Tibial artery (tissue), 4 donors: ENCODE measurements around the gene ZBTB16.
A peak's percentile ranks its signal among the peaks of the same experiment; 100 is the strongest.

Source experiments
- DNase-seq, 2 donors: peaks; one replicate each; pipeline ENCODE4 v3.0.0-alpha.2; 2019
- H3K27ac ChIP-seq, 2 donors: fragments of 200-600 bp; sonication (generic) in 1 of 2; 1 replicate in 1 of 2; 2 replicates in 1 of 2; pipeline ENCODE4 v1.5.1; 2018 to 2019; ENCODE audit warnings: mild to moderate bottlenecking in 1 of 2
- H3K27me3 ChIP-seq, 2 donors: fragments of 200-600 bp; sonication (generic) in 1 of 2; one replicate each; pipeline versions ENCODE4 v1.5.1 to v1.6.0; 2016 to 2019
- H3K36me3 ChIP-seq, 3 donors: fragments of 200-600 bp; sonication (generic) in 2 of 3; one replicate each; pipeline ENCODE4 v1.5.1; 2016 to 2019; ENCODE audit warnings: mild to moderate bottlenecking in 2 of 3
- H3K4me1 ChIP-seq, 4 donors: fragments of 200-600 bp; sonication (generic) in 2 of 4; 1 replicate in 3 of 4; 2 replicates in 1 of 4; pipeline ENCODE4 v1.5.1; 2016 to 2019
- H3K4me3 ChIP-seq, 2 donors: fragments of 200-600 bp; sonication (generic) in 1 of 2; 1 replicate in 1 of 2; 2 replicates in 1 of 2; pipeline ENCODE4 v1.5.1; 2018 to 2019; ENCODE audit warnings: mild to moderate bottlenecking in 2 of 2
- H3K9me3 ChIP-seq, 3 donors: fragments of 200-600 bp; sonication (generic) in 1 of 3; one replicate each; pipeline ENCODE4 v1.5.1; 2016 to 2019
- CTCF ChIP-seq, 2 experiments: fragments of 200-600 bp in 1 of 2; fragments of 450-650 bp in 1 of 2; IDR thresholded peaks; one replicate each; pipeline ENCODE4 v1.5.1; 2017 to 2019; ENCODE audit warnings: antibody characterized with exemption in 2 of 2, mild to moderate bottlenecking in 1 of 2, moderate library complexity in 1 of 2
- intact Hi-C: fragments of 100-400 bp; cut with DNase I; formaldehyde crosslinking; loops from one replicate; pipeline ENCODE4 v1.15.0; 2023; ENCODE audit warnings: low total_unique reads

ZBTB16 gene

GRCh38 chr11:114027926-114028325 lies 31.6 kb upstream of the ZBTB16 start:
- Histone ChIP-seq H3K36me3 (no peaks in the 10 kb centered on the region), H3K4me3 (no peak overlapping the region), H3K4me1 (peaks cover 0 to 46% (median 21%) of the 10 kb centered on the region in 4 donors), H3K27me3 (no peaks in the 10 kb centered on the region), H3K27ac (no peak overlapping the region), H3K9me3 (no peaks in the 10 kb centered on the region)
- intact Hi-C loops = no loop called here
- no peak for DNase-seq
- no peak for TF ChIP-seq CTCF (IDR thresholded peaks at IDR 0.05)

DNA sequence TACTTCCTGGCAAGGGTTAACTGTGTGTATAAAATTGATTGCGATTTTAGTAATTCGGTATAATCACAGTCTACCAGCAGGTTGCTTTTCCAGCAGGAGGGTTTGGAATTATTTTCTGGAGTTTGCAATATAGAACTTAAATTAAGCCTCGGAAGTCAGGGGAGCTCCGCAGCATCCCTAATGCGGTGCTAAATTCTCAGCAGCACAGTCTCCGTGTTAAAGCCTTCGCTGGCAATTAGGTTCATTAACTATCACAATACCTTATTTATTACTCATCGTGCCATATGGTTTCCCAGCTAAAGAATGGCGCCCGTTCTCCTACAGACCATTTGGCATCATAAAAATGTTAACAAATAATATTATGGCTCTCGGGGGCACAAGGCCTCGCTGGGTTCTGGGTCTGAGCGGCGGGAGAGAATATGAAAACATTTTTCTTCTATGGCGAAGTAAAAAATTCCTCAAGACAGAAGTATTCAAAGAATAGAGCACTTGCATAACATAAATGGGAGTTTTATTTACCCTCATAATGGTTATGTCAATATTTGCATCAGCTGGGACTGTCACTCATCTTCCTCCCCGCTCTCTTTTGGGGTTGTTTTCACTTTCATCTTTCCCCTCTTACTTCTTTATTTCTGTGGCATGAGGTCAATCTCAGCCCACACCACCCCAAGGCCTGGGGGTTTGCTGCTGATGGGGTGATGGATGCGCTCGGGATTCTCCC lies 28.1 kb upstream of the ZBTB16 start:
- no peak for DNase-seq
- intact Hi-C loops = no loop called here
- no peaks in the 10 kb centered on the region for H3K36me3 ChIP-seq
- TF ChIP-seq CTCF (IDR thresholded peaks at IDR 0.05) = no peak
- no peaks in the 10 kb centered on the region for H3K9me3 ChIP-seq
- peaks cover 0 to 36% (median 13%) of the 10 kb centered on the region in 4 donors for H3K4me1 ChIP-seq
- peak overlapping the region; percentile 27 to 60 for H3K27ac ChIP-seq
- H3K4me3 ChIP-seq = no peak overlapping the region
- H3K27me3 ChIP-seq = no peaks in the 10 kb centered on the region

DNA sequence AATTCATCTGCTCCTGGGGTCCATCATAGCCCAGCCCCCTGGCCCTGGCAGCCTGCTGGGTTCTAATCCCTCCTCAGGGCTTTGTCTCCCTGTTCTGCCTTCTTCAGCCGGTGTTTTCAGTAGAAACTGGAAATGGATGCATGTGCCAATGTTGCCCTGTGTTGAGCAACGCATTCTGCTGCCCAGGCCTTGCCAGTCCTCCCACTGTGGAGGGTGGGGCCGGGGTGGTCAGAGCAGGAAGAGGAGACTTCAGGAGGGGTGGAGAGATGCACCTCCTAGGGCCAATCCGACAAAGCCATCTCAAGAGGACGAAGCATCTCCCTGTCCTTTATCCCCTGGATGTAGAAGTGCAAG lies 27.6 kb upstream of the ZBTB16 start:
- Histone ChIP-seq H3K27me3 (no peaks in the 10 kb centered on the region), H3K4me3 (no peak overlapping the region), H3K4me1 (peaks cover 0 to 40% (median 16%) of the 10 kb centered on the region in 4 donors), H3K36me3 (no peaks in the 10 kb centered on the region), H3K27ac (peak overlapping the region; percentile 27 to 60), H3K9me3 (no peaks in the 10 kb centered on the region)
- TF ChIP-seq CTCF (IDR thresholded peaks at IDR 0.05) = no peak
- intact Hi-C loops = no loop called here
- DNase-seq = peak; percentile 49 to 84

- no peaks in the 10 kb centered on the region for H3K9me3 ChIP-seq
- H3K36me3 ChIP-seq = no peaks in the 10 kb centered on the region
- H3K4me3 ChIP-seq = no peak overlapping the region
- intact Hi-C loops = no loop called here
- H3K4me1 ChIP-seq = peaks cover 0 to 51% (median 17%) of the 10 kb centered on the region in 4 donors
- no peaks in the 10 kb centered on the region for H3K27me3 ChIP-seq
- no peak overlapping the region for H3K27ac ChIP-seq
- no peak for DNase-seq
- TF ChIP-seq CTCF (IDR thresholded peaks at IDR 0.05) = no peak
Observed at GRCh38 chr11:114033066-114033465, 26.4 kb upstream of the ZBTB16 start.

DNA sequence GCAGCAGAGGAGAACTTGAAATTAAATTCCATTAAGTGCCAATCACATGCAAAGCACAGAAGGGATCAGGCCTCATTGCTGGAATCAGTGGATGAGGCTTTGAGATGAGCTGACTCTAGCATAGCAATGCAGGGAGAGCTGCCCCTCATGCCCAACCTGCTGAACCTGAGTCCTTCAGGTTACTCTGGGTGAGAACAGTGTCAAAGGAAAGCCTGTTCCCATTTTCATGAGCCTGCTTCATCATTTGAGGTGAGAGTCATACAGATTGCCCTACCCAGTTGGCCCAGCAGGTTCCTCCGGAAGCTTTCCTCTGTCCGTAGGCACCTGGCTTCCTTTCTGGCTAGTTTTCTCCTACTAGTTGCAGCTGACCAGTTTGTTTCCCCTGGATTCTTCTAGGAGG lies 25.9 kb upstream of the ZBTB16 start:
- Histone ChIP-seq H3K36me3 (no peaks in the 10 kb centered on the region), H3K27me3 (no peaks in the 10 kb centered on the region), H3K9me3 (no peaks in the 10 kb centered on the region), H3K27ac (no peak overlapping the region), H3K4me1 (peaks cover 0 to 52% (median 17%) of the 10 kb centered on the region in 4 donors), H3K4me3 (no peak overlapping the region)
- intact Hi-C loops = no loop called here
- no peak for DNase-seq
- TF ChIP-seq CTCF (IDR thresholded peaks at IDR 0.05) = no peak
